ENCODE measurements around the gene CACNA1A.
"Not testable (repeated sequence)": the region's sequence is repeated elsewhere in the genome, so short reads cannot be mapped to it uniquely, and the experiment has no call there.

Gene CACNA1A

GRCh38 chr19:13362668-13363067, 143.6 kb downstream of the CACNA1A start:
- Histone ChIP-seq H3K9me3 (replicated peaks; ENCODE audit: insufficient read depth, low read length) (no peaks in the 10 kb centered on the region), H3K79me2 (ENCODE audit: low read length) (no peaks in the 10 kb centered on the region), H3K9ac (ENCODE audit: low read length) (no peak overlapping the region), H3K4me1 (ENCODE audit: low read length) (no peaks in the 10 kb centered on the region), H2AFZ (ENCODE audit: low read length) (no peak overlapping the region), H3K27me3 (replicated peaks; ENCODE audit: insufficient read depth, low read length) (peaks cover 65% of the 10 kb centered on the region), H3F3A (ENCODE audit: insufficient read depth, low read length) (no peaks in the 10 kb centered on the region), H3K4me2 (ENCODE audit: low read depth, low read length) (no peak overlapping the region), H3K9me2 (replicated peaks; ENCODE audit: insufficient read depth, low read length) (no peaks in the 10 kb centered on the region), H3K27ac (ENCODE audit: low read length) (no peak overlapping the region), H3K36me3 (replicated peaks; ENCODE audit: insufficient read depth, low read length) (no peaks in the 10 kb centered on the region), H3K4me3 (ENCODE audit: low read length) (no peak overlapping the region), H4K20me1 (ENCODE audit: insufficient read depth, low read length) (no peaks in the 10 kb centered on the region)
- no peak for DNase-seq
- no peak for TF ChIP-seq EZH2 (optimal IDR thresholded peaks at IDR 0.05; ENCODE audit: low read depth, low read length)
- no peak for TF ChIP-seq EZH2phosphoT487 (IDR thresholded peaks at IDR 0.05; ENCODE audit: low read length)
- no peak for TF ChIP-seq CTCF (IDR thresholded peaks at IDR 0.05; ENCODE audit: low read length)

GRCh38 chr19:13361726-13362125, 144.6 kb downstream of the CACNA1A start:
- DNase-seq; H3K4me1 ChIP-seq (ENCODE audit: low read length); H3K79me2 ChIP-seq (ENCODE audit: low read length); H3K27ac ChIP-seq (ENCODE audit: low read length); H3K4me2 ChIP-seq (ENCODE audit: low read depth, low read length); H3K9ac ChIP-seq (ENCODE audit: low read length); H2AFZ ChIP-seq (ENCODE audit: low read length); H3K4me3 ChIP-seq (ENCODE audit: low read length); H3K9me3 ChIP-seq (replicated peaks; ENCODE audit: insufficient read depth, low read length); H3F3A ChIP-seq (ENCODE audit: insufficient read depth, low read length); H4K20me1 ChIP-seq (ENCODE audit: insufficient read depth, low read length); H3K36me3 ChIP-seq (replicated peaks; ENCODE audit: insufficient read depth, low read length); H3K9me2 ChIP-seq (replicated peaks; ENCODE audit: insufficient read depth, low read length): not testable (repeated sequence)
- H3K27me3 ChIP-seq (replicated peaks; ENCODE audit: insufficient read depth, low read length) = peaks cover 66% of the 10 kb centered on the region

- no peak overlapping the region for H3K27ac ChIP-seq (ENCODE audit: low read length)
- no peak overlapping the region for H3K4me2 ChIP-seq (ENCODE audit: low read depth, low read length)
- no peak overlapping the region for H3K9ac ChIP-seq (ENCODE audit: low read length)
- no peaks in the 10 kb centered on the region for H3K9me2 ChIP-seq (replicated peaks; ENCODE audit: insufficient read depth, low read length)
- H4K20me1 ChIP-seq (ENCODE audit: insufficient read depth, low read length) = no peaks in the 10 kb centered on the region
- TF ChIP-seq EZH2 (optimal IDR thresholded peaks at IDR 0.05; ENCODE audit: low read depth, low read length) (no peak), CTCF (IDR thresholded peaks at IDR 0.05; ENCODE audit: low read length) (no peak), EZH2phosphoT487 (IDR thresholded peaks at IDR 0.05; ENCODE audit: low read length) (no peak)
- no peaks in the 10 kb centered on the region for H3K36me3 ChIP-seq (replicated peaks; ENCODE audit: insufficient read depth, low read length)
- no peak overlapping the region for H3K4me3 ChIP-seq (ENCODE audit: low read length)
- peaks cover 90% of the 10 kb centered on the region for H3K27me3 ChIP-seq (replicated peaks; ENCODE audit: insufficient read depth, low read length)
- H3F3A ChIP-seq (ENCODE audit: insufficient read depth, low read length) = no peaks in the 10 kb centered on the region
- DNase-seq = no peak
- H3K9me3 ChIP-seq (replicated peaks; ENCODE audit: insufficient read depth, low read length) = no peaks in the 10 kb centered on the region
- no peaks in the 10 kb centered on the region for H3K4me1 ChIP-seq (ENCODE audit: low read length)
- no peak overlapping the region for H2AFZ ChIP-seq (ENCODE audit: low read length)
- no peaks in the 10 kb centered on the region for H3K79me2 ChIP-seq (ENCODE audit: low read length)
Observed at GRCh38 chr19:13356686-13357280, 149.5 kb downstream of the CACNA1A start.

DNA sequence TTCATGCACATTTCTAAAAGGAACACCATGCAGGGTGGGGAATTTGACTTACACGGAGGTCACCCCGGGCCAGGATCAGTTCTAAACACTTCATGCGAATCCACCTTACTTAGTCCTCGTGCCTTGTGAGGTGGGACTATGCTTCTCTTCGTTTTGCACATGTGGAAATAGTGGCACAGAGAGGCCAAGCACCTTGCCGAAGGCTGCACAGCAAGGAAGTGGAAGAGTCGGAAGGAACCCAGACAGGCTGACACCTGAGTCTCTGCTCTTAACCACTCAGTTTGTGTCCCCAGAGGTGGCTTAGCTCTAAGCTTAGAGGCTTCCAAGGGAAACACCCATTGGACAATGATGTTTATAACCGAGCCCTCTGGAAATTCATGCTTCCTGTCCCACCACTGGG, 150.1 kb downstream of the CACNA1A start:
- no peaks in the 10 kb centered on the region for H3K4me1 ChIP-seq (ENCODE audit: low read length)
- no peaks in the 10 kb centered on the region for H3K36me3 ChIP-seq (replicated peaks; ENCODE audit: insufficient read depth, low read length)
- no peaks in the 10 kb centered on the region for H3K9me3 ChIP-seq (replicated peaks; ENCODE audit: insufficient read depth, low read length)
- TF ChIP-seq EZH2 (optimal IDR thresholded peaks at IDR 0.05; ENCODE audit: low read depth, low read length) (no peak), CTCF (IDR thresholded peaks at IDR 0.05; ENCODE audit: low read length) (no peak), EZH2phosphoT487 (IDR thresholded peaks at IDR 0.05; ENCODE audit: low read length) (no peak)
- no peak for DNase-seq
- H2AFZ ChIP-seq (ENCODE audit: low read length) = no peak overlapping the region
- no peaks in the 10 kb centered on the region for H4K20me1 ChIP-seq (ENCODE audit: insufficient read depth, low read length)
- H3K79me2 ChIP-seq (ENCODE audit: low read length) = no peaks in the 10 kb centered on the region
- no peak overlapping the region for H3K27ac ChIP-seq (ENCODE audit: low read length)
- no peak overlapping the region for H3K4me3 ChIP-seq (ENCODE audit: low read length)
- H3K4me2 ChIP-seq (ENCODE audit: low read depth, low read length) = no peak overlapping the region
- no peaks in the 10 kb centered on the region for H3F3A ChIP-seq (ENCODE audit: insufficient read depth, low read length)
- peaks cover 84% of the 10 kb centered on the region for H3K27me3 ChIP-seq (replicated peaks; ENCODE audit: insufficient read depth, low read length)
- no peaks in the 10 kb centered on the region for H3K9me2 ChIP-seq (replicated peaks; ENCODE audit: insufficient read depth, low read length)
- no peak overlapping the region for H3K9ac ChIP-seq (ENCODE audit: low read length)

Data from MM.1S (cell line).